Measurements from ENCODE around the gene CNGA3. TPM values are rescaled to one million over a fixed set of nuclear protein-coding genes. Genes with fewer than 3 reads are reported as not detected.

The CNGA3 gene
- total and polyA plus RNA-seq, 2 of the 8 experiments (the other 6 are each of a cell fraction or from before 2014, with no cell fraction given) = 0.02 TPM; not detected in 1

- Histone ChIP-seq H2BK5ac (ENCODE audit: low read depth, low read length) (no peak overlapping the region), H2AFZ (ENCODE audit: low read length) (no peak overlapping the region), H2AK5ac (ENCODE audit: low read depth, low read length) (no peak overlapping the region), H4K91ac (replicated peaks; ENCODE audit: insufficient read length, low read length) (no peak overlapping the region), H4K20me1 (replicated peaks in 1 of 2; ENCODE audit: control insufficient read depth in 1 of 2, insufficient read depth in 2 of 2, low read length in 2 of 2) (no peaks in the 10 kb centered on the region), H3K9me3 (ENCODE audit: insufficient read depth in 2 of 2, low read depth in 1 of 2, low read length in 1 of 2) (peaks cover 0 to 3% of the 10 kb centered on the region in 2 experiments; a peak in 1 of 4 replicates), H2BK15ac (ENCODE audit: low read length) (no peak overlapping the region), H4K5ac (ENCODE audit: insufficient read length, low read depth, low read length) (no peak overlapping the region), H3K79me1 (ENCODE audit: low read depth, low read length) (no peaks in the 10 kb centered on the region), H3K23ac (ENCODE audit: insufficient read length) (no peak overlapping the region), H4K8ac (ENCODE audit: extremely low read depth, insufficient read depth, low read length) (no peak overlapping the region), H3K23me2 (ENCODE audit: low read depth, low read length) (no peaks in the 10 kb centered on the region), H2BK20ac (ENCODE audit: low read length) (no peak overlapping the region), H3K9ac (replicated peaks in 1 of 4; ENCODE audit: extremely low read depth in 1 of 4, low read depth in 3 of 4, low read length in 3 of 4) (no peak overlapping the region), H3K36me3 (ENCODE audit: control insufficient read depth in 2 of 4, insufficient read depth in 4 of 4, low read length in 3 of 4) (no peaks in the 10 kb centered on the region), H3K27me3 (replicated peaks in 1 of 4; ENCODE audit: control insufficient read depth in 3 of 4, extremely low read depth in 1 of 4, insufficient read depth in 3 of 4, low read length in 3 of 4) (peaks cover 0 to 1% (median 0%) of the 10 kb centered on the region in 4 experiments; a peak in 2 of 7 replicates), H3K79me2 (ENCODE audit: control insufficient read depth in 1 of 2, insufficient read depth in 2 of 2, low read length in 2 of 2) (no peaks in the 10 kb centered on the region), H3K14ac (ENCODE audit: insufficient read length) (no peak overlapping the region), H3K4me2 (ENCODE audit: insufficient read depth in 1 of 2, low read depth in 2 of 2, low read length in 2 of 2) (no peak overlapping the region), H2BK120ac (replicated peaks; ENCODE audit: low read depth, low read length) (no peak overlapping the region), H3K56ac (replicated peaks; ENCODE audit: insufficient read length, low read depth, low read length) (no peak overlapping the region), H3K4ac (replicated peaks; ENCODE audit: insufficient read length, low read depth, low read length) (no peak overlapping the region), H3K4me1 (replicated peaks in 1 of 4; ENCODE audit: control insufficient read depth in 3 of 4, insufficient read depth in 4 of 4, low read length in 3 of 4) (no peaks in the 10 kb centered on the region), H3K18ac (ENCODE audit: extremely low read depth, low read length) (no peak overlapping the region), H3K27ac (ENCODE audit: low read depth, low read length) (no peak overlapping the region), H3K4me3 (ENCODE audit: extremely low read depth in 1 of 4, insufficient read depth in 2 of 4, low read depth in 3 of 4, low read length in 4 of 4) (no peak overlapping the region), H2BK12ac (ENCODE audit: low read depth, low read length) (no peak overlapping the region)
- FAIRE-seq (no peak), DNase-seq (ENCODE audit: low read depth in 1 of 2, low spot score in 2 of 2) (no peak)
- ChIA-PET CTCF (ENCODE audit: partially characterized antibody) (no interaction called here), POLR2A (ENCODE audit: partially characterized antibody) (no interaction called here)
- 88% methylated on average over 7 of the region's 7 CpGs; no CpG with 5 or more reads in 1 of the 2 experiments for WGBS, 2 experiments (ENCODE audit: extremely low coverage in 1 of 2, insufficient coverage in 1 of 2, insufficient read length in 1 of 2, insufficient replicate concordance in 2 of 2, low coverage in 1 of 2, low lambda C conversion rate in 2 of 2, missing lambda C conversion rate in 1 of 2)
- TF ChIP-seq ATF3 (IDR thresholded peaks at IDR 0.05; ENCODE audit: insufficient read depth, low read depth, low read length) = no peak
- TF ChIP-seq SP1 (IDR thresholded peaks at IDR 0.05; ENCODE audit: low read depth, low read length) = no peak
- no peak for TF ChIP-seq BRCA1 (IDR thresholded peaks at IDR 0.05; ENCODE audit: low read depth, low read length)
- no peak for TF ChIP-seq SAP30 (IDR thresholded peaks at IDR 0.05; ENCODE audit: insufficient read depth, insufficient replicate concordance, low read length)
- no peak for TF ChIP-seq TBP (IDR thresholded peaks at IDR 0.05; ENCODE audit: low read depth, low read length)
- no peak for TF ChIP-seq JUN (IDR thresholded peaks at IDR 0.05; ENCODE audit: low read depth, low read length)
- no peak for TF ChIP-seq KDM5A (IDR thresholded peaks at IDR 0.05; ENCODE audit: low read length)
- no peak for TF ChIP-seq POLR2A (IDR thresholded peaks at IDR 0.05; ENCODE audit: control extremely low read depth in 1 of 2, low read depth in 2 of 2, low read length in 2 of 2)
- no peak for TF ChIP-seq HDAC2 (IDR thresholded peaks at IDR 0.05; ENCODE audit: borderline replicate concordance in 1 of 2, low read depth in 2 of 2, low read length in 2 of 2)
Measured at GRCh38 chr2:98356729-98357128, 10.5 kb downstream of the CNGA3 start.
